Rectal smooth muscle tissue (tissue), 1 donor: ENCODE measurements around the gene VPS13D.

Experiments used
- H3K27ac ChIP-seq: one replicate; pipeline ENCODE4 v1.7.0; 2013; ENCODE audit warnings: low read depth, low read length, inconsistent platforms
- H3K27me3 ChIP-seq: one replicate; pipeline ENCODE4 v1.7.0; 2013; ENCODE audit warnings: low read length; ENCODE audit not compliant: control insufficient read depth, insufficient read depth
- H3K36me3 ChIP-seq: one replicate; pipeline ENCODE4 v1.7.0; 2013; ENCODE audit warnings: low read length; ENCODE audit not compliant: control insufficient read depth, insufficient read depth
- H3K4me1 ChIP-seq: one replicate; pipeline ENCODE4 v1.7.0; 2013; ENCODE audit warnings: low read length; ENCODE audit not compliant: control insufficient read depth, insufficient read depth
- H3K4me3 ChIP-seq: one replicate; pipeline ENCODE4 v1.7.0; 2013; ENCODE audit warnings: low read length
- H3K9ac ChIP-seq: one replicate; pipeline ENCODE4 v1.7.0; 2013; ENCODE audit warnings: low read length

The VPS13D gene

DNA sequence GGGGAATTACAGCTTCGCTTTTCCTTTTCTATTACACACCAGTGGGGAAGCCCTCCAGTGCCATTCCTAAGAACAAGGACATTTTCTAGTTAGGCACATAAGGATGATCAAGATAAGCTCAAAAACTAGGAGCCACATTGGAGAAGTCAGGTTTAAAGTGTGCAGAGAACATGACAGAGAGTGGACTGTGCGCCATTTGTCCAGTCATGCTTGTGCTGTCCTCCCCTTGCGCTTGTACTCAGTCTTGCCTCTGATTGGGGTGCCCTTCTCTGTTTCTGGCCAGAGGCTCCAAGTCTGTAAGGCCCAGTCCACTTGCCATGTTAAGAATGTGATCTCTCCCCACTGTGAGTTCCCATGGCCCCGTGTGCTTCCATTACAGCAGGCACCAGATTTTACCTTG is 198.5 kb downstream of the VPS13D start:
- H3K4me1 ChIP-seq = peaks cover 8% of the 10 kb centered on the region
- H3K4me3 ChIP-seq = no peak overlapping the region
- no peak overlapping the region for H3K9ac ChIP-seq

GRCh38 chr1:12430525-12430924 is 200.7 kb downstream of the VPS13D start:
- no peaks in the 10 kb centered on the region for H3K27me3 ChIP-seq
- no peak overlapping the region for H3K9ac ChIP-seq
- H3K27ac ChIP-seq = no peak overlapping the region
- peaks cover 5% of the 10 kb centered on the region for H3K36me3 ChIP-seq
- peaks cover 18% of the 10 kb centered on the region for H3K4me1 ChIP-seq
- H3K4me3 ChIP-seq = no peak overlapping the region

More for the DNA sequence above, 198.5 kb downstream of the VPS13D start:
- H3K27me3 ChIP-seq = no peaks in the 10 kb centered on the region
- peaks cover 5% of the 10 kb centered on the region for H3K36me3 ChIP-seq
- no peak overlapping the region for H3K27ac ChIP-seq

DNA sequence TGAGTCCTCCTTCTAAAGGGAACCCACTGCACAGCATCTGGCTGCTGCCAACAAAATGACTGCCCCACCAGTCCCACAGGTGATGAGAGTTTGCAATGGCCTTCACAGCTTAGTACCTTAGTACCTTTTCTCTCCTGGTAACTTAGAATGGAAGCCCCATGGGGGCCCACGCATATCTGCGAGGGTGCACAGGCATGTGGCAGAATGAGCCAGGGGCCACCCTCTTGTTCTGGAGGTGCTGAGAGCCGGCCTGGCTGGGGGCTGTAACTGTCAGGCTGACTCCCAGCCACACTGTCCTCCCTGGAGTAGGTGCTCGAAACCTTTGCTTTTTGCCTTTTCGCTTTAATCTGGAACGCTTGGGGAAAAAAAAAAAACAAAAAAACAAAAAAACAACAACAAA is 203.1 kb downstream of the VPS13D start:
- Histone ChIP-seq H3K27ac (peak overlapping the region; percentile 60), H3K36me3 (peaks cover 5% of the 10 kb centered on the region), H3K27me3 (no peaks in the 10 kb centered on the region), H3K9ac (no peak overlapping the region), H3K4me1 (peaks cover 15% of the 10 kb centered on the region), H3K4me3 (no peak overlapping the region)

- peaks cover 15% of the 10 kb centered on the region for H3K4me1 ChIP-seq
- H3K9ac ChIP-seq = no peak overlapping the region
- peak overlapping the region; percentile 60 for H3K27ac ChIP-seq
- no peaks in the 10 kb centered on the region for H3K27me3 ChIP-seq
- no peak overlapping the region for H3K4me3 ChIP-seq
- peaks cover under 1% of the 10 kb centered on the region for H3K36me3 ChIP-seq
Observed at GRCh38 chr1:12433323-12434053, 203.7 kb downstream of the VPS13D start.

DNA sequence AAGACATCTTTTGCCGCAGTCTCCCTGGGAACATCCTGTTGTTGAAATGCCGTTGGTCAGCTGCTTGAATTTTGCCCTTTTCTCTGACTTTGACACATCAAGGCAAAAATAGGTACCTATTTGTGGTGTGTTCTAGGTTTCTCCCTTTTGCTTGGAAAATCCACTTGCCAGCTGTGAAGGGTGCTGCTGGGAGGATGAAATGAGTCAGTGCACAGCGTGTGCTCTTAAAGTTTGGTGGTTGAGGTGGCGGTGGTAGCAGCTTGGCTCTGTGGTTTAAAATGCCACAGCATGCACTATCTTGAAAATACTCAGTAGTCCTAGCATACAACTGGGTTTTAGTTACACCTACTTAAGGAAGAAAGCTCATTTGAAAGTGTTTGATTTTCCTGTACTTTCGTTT is 204.3 kb downstream of the VPS13D start:
- Histone ChIP-seq H3K36me3 (no peaks in the 10 kb centered on the region), H3K4me1 (peaks cover 15% of the 10 kb centered on the region), H3K27ac (peak overlapping the region; percentile 19), H3K4me3 (no peak overlapping the region), H3K9ac (no peak overlapping the region), H3K27me3 (no peaks in the 10 kb centered on the region)

GRCh38 chr1:12434686-12435085 is 204.9 kb downstream of the VPS13D start:
- peaks cover 15% of the 10 kb centered on the region for H3K4me1 ChIP-seq
- H3K36me3 ChIP-seq = peaks cover 2% of the 10 kb centered on the region
- H3K9ac ChIP-seq = no peak overlapping the region
- H3K27me3 ChIP-seq = no peaks in the 10 kb centered on the region
- H3K4me3 ChIP-seq = no peak overlapping the region
- no peak overlapping the region for H3K27ac ChIP-seq

- H3K36me3 ChIP-seq = peaks cover 2% of the 10 kb centered on the region
- no peak overlapping the region for H3K9ac ChIP-seq
- H3K27me3 ChIP-seq = no peaks in the 10 kb centered on the region
- no peak overlapping the region for H3K27ac ChIP-seq
- peaks cover 15% of the 10 kb centered on the region for H3K4me1 ChIP-seq
- no peak overlapping the region for H3K4me3 ChIP-seq
Observed at GRCh38 chr1:12435639-12436344, 206.0 kb downstream of the VPS13D start.

DNA sequence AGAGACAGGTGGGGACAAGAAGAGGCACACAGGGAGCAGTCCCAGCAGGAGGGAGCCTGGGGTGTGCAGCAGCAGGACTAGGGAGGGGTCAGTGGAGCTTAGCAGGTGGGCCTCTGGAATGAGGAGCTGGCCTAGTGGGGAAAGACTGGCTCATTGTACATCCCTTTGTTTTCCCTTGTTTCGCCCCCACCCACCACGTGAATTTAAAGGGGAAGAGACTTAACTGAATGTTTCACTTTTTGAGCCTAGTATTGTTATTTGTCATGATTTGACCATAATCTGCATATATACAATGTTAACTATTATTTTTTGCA is 206.5 kb downstream of the VPS13D start:
- Histone ChIP-seq H3K27me3 (no peaks in the 10 kb centered on the region), H3K36me3 (peaks cover 2% of the 10 kb centered on the region), H3K9ac (no peak overlapping the region), H3K27ac (no peak overlapping the region), H3K4me3 (no peak overlapping the region), H3K4me1 (peaks cover 15% of the 10 kb centered on the region)

GRCh38 chr1:12436817-12437599 is 207.2 kb downstream of the VPS13D start:
- Histone ChIP-seq H3K36me3 (peaks cover 2% of the 10 kb centered on the region), H3K4me1 (peaks cover 15% of the 10 kb centered on the region), H3K27ac (no peak overlapping the region), H3K9ac (no peak overlapping the region), H3K4me3 (no peak overlapping the region), H3K27me3 (no peaks in the 10 kb centered on the region)

DNA sequence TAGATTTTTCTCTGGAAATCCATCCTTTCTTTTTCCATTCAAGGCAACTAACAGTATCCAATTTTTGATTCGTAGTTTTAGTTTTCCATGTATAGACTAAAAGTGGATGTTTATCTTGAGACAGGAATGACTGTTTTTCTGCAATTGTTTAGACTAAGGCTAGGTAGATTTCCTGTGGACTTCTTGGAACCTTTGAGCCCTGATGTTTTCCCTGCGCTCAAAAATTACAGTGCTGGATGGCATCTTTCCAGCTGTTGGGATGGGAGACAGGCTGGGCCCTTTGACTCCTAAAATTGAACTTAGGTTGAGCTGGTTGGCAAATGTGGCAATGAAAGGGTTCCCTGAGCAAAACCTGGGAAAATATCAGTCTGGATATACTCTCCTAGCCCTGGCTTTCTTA is 207.8 kb downstream of the VPS13D start:
- Histone ChIP-seq H3K9ac (no peak overlapping the region), H3K27me3 (no peaks in the 10 kb centered on the region), H3K36me3 (peaks cover 2% of the 10 kb centered on the region), H3K4me3 (no peak overlapping the region), H3K4me1 (peaks cover 15% of the 10 kb centered on the region), H3K27ac (no peak overlapping the region)

DNA sequence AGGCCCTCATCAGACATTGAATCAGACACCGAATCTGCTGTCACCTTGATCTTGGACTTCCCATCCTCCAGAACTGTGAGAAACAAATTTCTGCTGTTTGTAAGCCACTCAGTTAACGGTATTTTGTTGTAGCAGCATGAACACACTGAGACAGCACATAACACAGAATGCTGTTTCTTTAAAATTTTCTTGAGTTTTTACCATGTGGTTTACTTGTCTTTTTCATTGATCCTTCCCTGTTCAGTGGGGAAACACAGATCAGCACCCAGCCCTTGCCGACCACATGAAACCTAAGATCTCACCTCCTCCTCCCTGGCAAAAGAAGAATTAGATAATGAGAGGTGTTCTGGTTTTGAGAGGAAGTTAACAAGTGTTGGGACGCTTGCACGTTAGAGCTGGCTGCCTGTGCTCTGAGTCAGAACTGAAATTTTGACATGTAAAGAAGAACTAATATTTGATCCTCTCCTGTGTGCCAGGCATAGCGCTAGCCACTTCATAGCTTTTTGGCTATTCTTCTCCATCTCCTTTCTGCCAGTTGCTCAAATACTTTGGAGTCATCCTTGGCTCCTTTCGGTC is 208.6 kb downstream of the VPS13D start:
- Histone ChIP-seq H3K36me3 (peaks cover 2% of the 10 kb centered on the region), H3K9ac (no peak overlapping the region), H3K4me1 (peaks cover 9% of the 10 kb centered on the region), H3K4me3 (no peak overlapping the region), H3K27ac (no peak overlapping the region), H3K27me3 (no peaks in the 10 kb centered on the region)

DNA sequence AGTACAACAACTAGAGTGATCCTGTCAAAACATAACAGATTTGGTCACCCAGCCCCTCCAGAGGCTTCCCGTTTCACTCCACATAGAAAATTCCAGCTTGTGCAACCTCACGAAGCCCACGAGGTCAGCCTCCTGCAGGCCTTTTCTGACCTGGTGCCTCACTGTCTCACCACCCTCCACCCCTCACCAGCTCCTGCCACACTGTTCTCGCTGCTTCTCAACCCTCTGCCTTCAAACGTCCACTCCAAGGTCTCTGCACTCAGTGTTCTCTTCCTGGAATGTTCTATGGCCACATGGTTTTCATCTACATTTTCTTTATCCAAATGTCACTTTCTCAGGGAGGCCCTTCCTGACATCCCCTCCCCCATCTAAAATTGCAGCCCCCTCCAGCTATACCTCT is 209.2 kb downstream of the VPS13D start:
- no peaks in the 10 kb centered on the region for H3K27me3 ChIP-seq
- H3K4me1 ChIP-seq = peaks cover 2% of the 10 kb centered on the region
- H3K27ac ChIP-seq = no peak overlapping the region
- H3K4me3 ChIP-seq = no peak overlapping the region
- H3K36me3 ChIP-seq = peaks cover 2% of the 10 kb centered on the region
- no peak overlapping the region for H3K9ac ChIP-seq
